ENCODE results near the gene SLC9A3.
"Not testable (repeated sequence)": the region's sequence is repeated elsewhere in the genome, so short reads cannot be mapped to it uniquely, and the experiment has no call there.

Gene SLC9A3

DNA sequence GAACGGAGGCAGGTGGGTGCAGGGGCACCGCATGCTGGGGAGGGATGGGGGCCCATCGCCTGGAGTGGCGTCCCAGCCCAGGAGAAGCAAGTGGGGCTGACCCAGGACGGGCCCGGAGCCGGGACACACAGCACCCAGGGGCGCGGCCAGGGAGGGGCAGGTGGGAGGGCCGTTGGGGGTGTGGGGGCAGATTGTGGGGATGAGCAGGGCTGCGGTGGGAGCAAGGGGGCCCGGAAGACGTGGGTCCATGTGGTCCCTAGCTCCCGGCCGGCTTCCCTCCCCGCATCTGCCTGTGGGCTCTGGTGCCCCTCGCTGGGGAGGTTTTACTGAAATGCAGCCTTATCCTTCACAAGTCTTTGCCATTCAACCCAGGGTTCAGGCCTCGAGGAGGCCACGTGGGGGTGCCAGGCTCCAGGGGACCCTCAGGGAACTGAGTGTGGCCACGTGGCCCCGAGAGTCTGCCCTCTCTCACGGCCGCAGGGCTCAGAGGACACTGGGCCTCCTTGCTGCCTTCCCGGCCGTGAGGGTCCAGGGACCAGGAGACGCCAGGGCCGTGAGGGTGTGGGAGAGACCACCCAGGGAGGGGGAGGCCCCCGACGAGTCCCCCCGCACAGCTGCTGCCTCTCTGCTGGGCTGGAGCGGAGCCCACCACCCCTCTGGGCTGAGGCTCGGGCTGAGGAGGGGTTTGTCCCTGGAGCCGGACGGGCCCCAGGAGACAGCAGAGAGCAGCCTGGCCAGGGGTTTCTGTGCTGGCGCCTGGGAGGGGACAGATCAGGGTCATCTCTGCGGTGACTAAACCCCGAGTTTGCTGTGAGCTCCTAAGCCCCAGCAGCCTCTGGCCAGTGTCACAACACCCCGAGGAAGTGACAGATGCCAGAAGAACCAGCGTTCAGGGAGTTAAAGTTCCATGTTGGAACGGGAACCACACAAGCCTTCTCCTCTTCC, 35.2 kb downstream of the SLC9A3 start:
- no peak for DNase-seq

DNA sequence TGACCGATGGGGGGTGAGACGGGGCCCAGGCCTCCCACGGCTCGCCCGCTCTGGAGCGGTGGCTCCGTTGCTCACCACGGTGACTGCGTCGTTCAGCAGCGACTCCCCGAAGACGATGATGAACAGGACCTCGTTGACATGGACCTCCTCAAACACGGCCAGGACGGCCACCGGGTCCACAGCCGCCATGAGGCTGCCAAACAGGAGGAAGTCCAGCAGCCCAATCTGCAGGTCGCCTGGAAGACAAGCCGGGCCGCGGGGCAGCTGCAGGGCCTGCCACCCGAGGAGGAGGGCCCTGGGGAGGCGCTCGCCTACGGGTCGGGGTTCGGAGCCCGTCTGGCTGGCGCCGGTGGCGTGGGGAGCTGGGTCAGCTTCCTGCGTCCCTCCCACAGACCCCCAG, 36.0 kb downstream of the SLC9A3 start:
- no peak for DNase-seq

DNA sequence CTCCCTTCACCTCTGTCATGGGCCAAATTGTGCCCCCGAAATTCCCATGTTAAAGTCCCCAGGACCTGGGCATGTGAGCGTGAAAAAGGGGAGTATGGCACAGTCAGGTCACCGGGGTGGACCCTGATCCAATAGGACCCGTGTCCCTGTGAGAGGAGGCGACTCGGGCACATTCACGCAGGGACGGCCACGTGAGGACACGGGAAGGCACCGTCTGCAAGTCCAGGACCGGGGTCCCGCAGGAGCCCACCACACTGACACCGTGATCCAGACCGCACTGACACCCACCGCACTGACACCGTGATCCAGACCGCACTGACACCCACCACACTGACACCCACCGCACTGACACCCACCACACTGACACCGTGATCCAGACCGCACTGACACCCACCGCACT, 37.7 kb downstream of the SLC9A3 start:
- DNase-seq = not testable (repeated sequence)

DNA sequence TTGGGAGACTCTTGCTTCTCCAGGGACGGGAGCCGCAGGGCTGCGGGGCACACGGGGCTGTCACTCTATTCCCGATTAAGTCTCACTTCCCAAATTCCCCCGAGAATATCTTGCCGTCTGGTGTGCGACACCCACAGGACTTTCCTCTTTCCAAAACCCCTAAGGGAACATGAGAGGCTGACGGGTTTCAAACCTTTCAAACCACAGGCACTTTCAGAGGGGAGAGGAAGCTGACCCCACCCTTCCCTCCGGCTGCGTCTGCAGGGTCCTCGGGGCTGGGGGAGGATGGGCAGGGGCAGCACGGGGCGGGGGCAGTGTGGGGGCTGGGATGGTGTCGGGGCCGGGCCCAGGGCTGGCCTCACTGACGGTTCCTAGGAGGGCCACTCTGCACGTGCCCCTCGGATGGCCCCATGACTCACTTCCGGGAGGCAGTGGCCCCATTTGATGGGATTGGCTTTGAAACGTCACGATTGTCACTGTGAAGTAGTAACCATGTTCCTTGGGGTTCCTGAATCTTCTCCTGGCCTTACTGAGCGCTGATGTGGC, 38.2 kb downstream of the SLC9A3 start:
- DNase-seq = peak; percentile 44 to 68 (median 58)

DNA sequence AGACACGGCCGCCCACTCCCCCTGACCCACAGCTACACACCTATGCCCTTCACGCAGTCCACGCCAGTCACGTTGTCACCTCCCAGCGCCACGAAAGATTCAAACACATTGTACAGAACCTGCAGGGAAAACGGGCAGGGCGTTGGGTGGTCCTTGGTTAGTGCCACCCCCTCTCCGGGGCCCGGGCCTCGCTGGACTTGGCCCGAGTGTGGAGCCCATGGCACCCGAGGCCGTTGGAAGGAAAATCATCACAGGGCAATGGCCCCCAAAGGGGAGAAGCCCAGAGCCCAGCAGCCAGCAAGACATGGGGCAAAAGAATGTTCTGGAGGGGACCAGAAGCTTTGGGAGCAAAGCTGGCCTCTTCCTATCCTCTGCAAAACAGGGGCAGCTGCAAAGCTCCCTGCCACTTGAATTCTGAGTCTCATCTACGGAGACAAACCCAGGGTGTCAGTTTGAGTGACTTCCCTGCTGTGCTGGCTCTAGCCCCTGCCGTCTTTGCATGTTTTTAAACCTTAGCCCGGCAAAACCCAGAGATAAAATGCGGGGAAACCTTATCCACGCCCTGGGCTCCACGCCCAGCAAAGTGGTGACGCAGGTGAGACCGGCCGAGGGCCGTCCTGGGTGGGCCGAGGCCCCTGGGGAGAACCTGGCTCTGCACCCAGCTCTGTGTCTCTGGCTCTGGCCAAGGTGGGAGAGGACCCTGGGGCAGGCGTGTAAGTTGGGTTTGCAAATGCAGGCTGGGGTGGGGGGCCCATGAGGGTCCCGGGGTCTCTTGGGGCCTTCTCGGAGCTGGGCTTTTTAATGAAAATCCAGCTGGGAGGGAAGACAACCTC, 38.9 kb downstream of the SLC9A3 start:
- no peak for DNase-seq

DNA sequence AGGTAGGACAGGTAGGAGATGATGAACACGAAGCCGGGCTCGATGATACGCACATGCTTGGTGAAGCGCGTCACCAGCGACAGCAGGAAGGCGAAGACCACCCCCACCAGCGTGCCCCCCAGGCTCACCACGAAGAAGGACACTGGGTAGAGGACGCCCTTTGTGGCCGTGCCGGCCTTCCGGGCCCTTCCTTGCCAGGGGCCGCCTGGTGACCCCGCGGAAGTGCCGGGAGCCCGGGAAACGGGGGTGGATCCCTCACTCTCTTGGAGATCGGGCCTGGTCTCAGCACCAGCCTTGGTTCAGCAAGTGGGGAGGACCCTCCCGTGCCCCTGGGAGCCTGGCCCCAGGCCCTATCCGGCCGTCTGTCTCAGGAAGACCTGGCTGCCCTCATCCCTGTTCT, 39.7 kb downstream of the SLC9A3 start:
- no peak for DNase-seq

DNA sequence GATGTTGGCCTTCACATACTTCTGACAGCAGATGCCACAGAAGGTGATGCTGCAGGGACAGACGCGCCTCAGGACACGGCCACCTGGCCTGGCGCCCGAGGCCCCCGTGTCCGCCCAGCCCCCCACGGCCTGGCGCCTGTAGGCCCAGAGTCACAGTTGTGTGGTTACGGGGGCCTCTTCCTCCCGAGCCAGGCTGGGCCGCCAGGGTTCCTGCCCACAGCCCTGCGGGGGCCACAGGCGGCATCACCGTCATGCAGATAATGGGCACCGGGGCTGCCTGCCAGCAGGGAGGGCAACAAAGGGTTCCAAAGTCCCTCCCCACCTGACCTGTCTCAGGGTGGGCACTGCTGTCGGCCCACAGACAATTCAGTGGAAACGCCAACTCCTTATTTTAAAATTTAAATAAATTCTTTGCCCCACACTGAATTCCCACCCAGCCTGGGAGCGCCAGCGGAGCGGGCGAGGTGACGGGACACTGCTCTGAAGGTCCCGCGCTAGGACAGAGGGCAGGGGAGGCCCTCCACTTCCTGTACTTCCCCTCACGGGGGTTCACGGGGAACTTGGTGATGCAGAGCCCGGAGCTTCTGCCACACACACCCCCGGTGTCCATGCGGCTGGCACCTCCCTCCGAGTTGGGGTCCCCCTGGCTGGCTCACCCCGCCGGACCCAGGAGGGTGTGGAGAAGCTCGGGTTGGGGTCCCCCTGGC, 40.7 kb downstream of the SLC9A3 start:
- peak; percentile 18 to 46 (median 34) for DNase-seq

DNA sequence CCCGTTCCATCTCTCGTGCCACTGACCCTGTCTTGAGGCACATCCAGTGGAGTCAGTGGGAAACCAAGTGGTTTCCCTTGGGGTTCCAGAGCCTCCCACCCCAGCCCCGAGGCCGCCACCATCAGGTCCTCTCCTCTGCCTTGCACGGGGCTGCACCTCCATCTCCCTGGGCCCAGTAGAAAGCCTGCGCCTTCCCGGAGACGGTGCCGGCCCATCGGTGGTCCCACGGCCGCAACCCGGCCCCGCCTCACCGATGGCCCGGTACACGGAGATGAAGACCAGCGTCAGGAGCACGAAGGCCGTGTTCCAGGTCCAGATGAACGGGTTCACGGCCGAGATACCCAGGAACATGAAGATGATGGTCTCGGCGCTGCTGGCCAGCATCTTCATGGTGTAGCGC, 41.2 kb downstream of the SLC9A3 start:
- peak in 1 of 4 experiments; percentile 1 for DNase-seq

DNA sequence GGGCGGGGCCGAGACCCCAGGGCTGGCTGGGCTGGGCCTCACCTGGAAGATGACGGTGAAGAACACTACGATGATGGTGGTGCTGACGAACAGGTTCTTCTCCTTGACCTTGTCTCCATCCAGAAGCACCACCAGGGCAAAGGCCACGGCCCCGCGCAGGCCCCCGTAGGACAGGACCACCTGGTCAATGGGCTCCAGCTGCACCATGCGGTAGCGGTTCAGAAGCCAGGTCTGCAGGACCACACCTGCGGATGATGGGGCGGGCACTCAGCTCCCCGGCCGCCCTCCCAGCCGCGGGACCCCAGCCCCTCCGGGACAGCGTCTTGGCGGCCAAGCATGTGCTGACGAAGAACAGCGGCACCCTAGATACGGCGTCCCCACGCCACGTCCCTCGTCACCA, 41.7 kb downstream of the SLC9A3 start:
- DNase-seq = no peak

DNA sequence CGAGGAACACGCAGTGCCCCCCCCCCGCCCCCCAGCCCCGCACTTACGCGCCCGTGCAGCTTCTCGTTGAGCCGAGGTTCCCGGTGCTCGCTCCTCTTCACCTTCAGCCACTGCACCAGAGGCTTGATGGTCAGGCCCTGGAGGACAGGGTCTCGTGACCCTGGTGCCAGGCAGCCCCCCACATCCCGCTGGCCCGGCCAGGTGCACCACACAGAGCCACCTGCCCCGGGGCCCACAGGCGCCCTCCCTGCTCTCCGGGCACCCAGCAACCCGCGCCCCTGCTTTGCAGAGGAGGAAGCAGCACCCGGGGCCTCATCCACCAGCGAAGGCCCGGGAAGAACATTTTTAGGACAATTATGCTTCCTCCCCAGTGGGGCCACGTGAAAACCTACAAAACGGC, 42.2 kb downstream of the SLC9A3 start:
- DNase-seq = no peak

DNA sequence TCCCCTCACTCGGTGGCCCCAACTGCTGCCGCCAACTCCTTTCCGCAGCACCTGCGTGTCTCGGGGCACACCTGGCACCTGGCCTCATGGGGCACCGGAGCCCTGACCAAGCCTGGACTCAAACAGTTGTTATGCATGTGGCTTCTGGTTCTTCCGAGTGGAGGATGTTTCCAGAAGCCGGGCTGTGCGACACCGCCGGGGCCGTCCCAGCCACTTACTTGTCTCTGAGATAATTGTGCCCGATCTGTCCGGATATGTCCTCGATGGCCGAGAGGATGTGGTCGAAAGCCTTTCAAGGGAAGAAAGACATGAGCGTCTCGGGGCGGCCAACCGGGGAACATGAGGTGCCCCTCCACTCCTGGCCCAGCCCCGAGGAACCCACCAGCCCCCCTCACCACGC, 42.9 kb downstream of the SLC9A3 start:
- no peak for DNase-seq

DNA sequence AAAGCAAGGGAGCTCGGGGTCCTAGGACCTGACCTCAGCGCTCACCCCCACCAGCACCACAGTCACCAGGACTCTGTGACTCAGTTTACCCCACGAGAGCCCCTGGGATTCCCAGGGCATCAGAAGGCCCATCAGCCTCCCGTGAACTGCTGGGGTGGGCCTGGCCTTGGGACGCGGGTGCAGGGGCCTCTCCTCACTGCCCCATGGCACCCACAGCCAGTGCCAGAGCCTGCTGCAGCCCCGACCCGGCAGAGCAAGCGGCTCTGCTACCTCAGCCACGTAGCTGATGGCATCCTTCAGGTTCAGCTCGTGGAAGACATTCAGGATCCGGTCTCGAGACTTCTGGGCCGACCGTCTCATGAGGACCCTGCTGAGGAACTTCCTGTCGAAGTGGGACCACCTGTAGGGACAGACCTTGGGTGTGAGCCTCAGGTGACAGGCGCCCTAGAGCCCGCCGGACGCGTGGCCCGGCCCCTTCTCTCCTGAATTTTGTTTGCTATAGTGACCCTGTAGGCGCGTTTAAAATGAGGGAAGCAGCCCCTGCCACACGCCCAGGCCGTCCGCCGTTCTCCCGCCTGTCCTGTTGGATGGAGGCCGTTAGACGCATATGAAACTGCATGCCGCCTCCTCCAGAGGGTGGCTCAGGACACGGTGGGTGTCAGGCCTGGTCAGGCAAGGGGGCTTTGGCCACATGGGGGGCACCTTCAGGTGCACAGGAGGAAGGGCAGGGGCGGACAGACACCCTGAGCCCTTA, 44.5 kb downstream of the SLC9A3 start:
- no peak for DNase-seq

DNA sequence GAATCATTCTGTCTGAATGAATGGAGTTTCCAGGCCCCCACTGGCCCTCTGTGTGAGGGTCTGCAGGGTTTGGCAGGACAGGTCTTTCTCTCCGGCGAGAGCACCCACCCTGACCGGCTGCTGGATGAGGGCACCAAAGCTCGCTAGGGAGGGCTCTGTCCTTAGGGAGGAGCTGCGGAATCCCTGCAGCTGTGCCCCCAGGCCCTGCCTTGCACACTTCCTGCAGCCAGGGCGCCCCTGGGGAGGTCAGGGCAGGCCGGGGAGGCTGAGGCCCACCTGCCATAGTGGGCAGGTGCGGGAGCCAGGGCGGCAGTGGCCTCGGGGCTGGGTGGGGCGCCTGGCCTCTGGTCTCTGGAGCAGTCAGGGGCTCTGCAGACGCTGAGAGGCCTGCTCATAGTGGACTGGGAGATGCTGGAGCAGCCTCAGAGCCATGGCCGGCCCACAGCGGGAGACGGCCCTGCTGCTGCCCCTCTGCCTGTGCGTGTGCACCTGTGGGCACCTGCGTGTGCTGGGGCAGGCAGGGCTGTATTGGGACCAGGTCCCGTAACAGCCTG, 45.2 kb downstream of the SLC9A3 start:
- no peak for DNase-seq

DNA sequence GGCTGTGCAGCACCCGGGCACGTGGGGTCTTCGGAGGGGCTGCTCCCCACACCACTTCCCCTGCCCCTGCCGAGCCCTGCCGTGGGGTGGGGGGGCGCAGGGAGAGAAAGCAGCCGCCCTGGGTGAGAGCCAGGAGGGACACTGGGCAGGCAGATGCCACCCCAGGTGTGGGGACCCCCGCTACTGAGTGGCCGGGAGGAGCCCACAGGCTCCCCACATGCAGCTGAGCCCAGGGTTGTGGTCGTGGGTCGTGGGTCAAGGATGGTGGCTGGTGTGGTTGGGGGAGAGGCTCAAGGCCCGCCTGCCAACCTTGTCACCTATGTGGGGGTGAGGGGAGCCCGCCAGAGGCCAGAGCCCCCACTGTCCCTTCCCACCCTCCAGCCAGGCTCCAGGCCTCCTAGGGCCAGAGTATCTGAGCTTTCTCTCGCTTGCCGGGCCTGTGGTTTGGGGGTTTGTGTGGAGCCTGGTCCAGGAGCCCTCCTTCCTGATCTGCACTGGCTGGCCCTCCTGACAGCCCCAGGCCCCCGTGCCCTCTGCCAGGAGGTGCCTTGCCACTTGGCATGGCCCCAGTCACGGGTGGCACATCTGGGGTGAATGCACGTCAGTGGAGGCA, 45.8 kb downstream of the SLC9A3 start:
- DNase-seq = no peak

DNA sequence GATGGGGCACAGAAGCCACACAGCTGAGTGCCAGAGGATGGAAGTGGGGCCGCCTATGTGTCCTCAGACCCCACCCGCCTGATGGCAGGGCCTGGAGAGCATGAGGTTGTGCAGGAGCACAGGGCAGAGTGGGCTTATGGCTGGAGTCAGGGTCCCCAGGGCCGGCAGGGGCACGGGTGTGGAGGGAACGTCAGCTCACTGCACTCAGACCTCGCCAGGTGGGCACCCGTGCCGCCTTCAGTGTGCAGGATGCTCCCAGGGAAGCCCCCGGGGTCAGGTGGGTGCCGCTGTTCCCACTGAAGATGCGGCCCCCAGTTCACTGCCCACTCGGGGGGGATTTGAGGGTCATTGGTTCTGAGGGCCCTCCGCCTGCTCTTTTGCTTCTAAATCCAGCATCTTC, 46.4 kb downstream of the SLC9A3 start:
- no peak for DNase-seq

DNA sequence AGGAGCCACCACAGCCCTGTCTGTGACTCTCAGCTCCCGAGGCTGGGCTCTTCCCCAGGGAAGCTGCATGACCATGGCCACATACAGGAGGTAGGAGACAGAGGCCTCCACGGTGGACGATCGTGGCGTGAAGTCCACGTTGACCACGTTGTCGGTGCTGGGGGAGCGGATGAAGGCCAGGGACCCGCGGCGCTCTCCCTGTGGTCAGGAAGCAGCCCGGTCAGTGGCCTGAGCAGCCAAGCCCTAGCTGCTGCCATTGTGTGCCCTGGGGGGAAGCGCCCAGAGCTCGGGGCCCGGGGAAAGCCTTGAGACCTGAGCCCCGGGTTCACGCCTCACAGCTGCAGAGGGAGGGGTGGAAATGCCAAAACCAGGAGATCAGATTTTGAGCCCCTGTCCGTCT, 47.0 kb downstream of the SLC9A3 start:
- DNase-seq = no peak

DNA sequence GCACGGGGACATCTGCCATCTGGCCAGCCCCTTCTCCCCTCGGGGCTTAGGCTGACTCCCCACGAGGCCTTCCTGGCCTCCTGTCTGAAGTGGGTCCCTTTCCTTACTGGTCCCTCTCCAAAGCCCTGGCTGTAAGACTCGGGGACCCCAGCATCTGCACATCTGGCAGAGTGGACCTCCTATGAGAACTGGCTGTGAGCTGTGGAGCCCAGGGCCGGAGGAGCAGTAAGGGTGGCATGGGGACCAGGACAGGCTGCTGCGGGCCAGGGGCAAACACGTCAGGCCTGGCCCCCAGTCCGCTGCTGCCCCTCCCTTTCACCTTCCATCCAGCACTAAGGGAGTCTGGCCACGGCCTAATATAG, 47.5 kb downstream of the SLC9A3 start:
- DNase-seq = no peak

DNA sequence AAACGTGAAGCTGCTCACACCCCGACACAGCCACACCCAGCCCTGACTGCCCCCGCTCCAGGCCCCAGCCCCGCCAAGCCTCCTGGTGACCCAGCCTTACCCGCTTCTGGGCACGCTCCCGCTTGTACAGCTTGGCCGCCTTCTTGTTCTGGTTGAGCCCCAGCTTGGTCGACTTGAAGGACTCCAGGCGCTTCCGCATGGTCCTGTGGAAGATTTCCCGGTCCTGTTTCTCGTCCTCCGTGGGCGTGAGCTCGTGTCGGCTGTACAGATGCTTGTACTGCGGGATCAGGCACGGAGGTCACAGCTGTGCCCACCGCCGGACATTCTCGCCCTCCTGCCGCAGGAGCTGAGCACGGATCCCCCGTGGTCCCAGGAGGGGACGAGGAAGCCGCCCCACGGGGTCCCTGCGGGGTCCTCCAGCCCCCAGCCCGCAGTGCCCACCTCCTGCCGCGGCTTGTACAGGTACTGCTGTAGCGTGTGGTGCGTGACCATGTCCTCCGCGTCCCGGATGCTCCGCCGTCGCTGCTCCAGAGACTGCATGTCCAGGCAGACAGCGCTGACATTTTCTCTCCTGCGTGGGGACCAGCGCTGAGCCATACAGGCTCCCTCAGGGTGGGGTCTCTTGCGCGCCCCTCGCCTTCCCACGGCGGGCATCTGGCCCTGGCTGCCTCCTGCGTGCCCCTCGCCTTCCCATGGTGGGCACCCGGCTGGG, 48.0 kb downstream of the SLC9A3 start:
- no peak for DNase-seq

DNA sequence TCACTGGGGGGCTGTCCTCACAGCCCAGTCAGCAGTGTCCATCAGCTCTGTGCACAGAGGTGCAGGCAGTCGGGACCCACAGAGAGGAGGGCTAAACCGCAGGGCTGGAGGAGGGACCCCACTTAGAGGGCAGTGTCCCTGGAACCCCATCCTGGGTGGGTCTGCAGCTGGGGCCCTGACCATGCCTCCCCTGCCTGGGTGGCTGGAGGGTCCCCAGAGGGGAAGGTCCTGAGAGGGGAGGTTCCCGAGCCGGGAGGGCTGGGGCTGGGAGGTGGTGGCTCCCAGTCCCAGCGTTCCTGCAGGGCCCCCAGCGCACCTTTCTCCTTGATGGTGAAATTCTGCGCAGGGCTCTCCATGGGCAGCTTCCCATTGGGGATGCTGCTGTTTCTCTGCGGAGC, 48.5 kb downstream of the SLC9A3 start:
- peak in 1 of 4 experiments; percentile 1 for DNase-seq

DNA sequence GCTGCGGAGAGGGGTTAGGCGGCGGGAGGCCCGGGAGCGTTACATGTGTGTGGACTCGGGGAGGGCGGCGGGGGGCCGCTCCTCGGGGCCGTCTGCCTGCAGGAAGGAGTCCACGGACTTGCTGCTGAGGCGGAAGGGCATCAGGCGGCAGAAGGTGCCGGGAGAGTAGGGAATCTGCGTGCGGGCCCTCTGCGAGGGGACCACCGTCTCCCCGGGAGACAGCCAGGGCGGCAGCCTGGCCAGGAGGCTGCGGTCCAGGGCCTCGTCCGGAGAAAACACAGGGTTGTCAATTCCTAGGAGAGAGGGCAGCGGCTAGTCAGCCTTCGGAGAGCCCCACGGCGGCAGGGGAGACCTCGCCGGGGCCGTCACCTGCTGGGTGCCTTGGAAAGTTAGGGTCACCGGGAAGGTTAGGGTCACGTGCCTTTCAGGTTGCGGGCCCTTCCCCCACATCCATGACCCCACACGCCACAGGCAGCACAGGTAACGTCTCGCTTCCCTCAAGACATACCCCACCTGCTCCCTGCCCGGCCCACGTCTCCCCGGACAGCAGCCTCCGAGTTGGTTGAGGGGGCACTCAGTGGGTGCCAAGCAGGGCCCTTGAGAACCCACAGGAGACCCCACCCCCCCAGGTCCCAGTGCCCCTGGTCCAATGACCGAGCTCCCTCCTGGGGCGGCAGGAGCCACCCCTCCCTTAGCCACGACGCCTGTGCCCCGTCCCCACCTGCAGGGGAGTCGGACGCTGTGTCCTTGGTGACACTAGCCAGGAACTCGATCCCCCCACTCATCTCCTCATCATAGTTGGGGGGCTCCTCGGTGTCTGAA, 49.2 kb downstream of the SLC9A3 start:
- peak in 2 of 4 experiments; percentile 17 to 38 for DNase-seq

Data from suppressor macrophage (primary cell).